PFSK-1 (cell line): Measurements from ENCODE around the gene ZNF280B.

Experiments
- FOXP2 ChIP-seq: optimal IDR thresholded peaks from 2 replicates; pipeline ENCODE3; 2011; ENCODE audit warnings: borderline replicate concordance, control low read depth, inconsistent platforms; ENCODE audit not compliant: insufficient read depth; ENCODE audit errors: extremely low read length, extremely low read depth
- POLR2AphosphoS5 ChIP-seq: IDR thresholded peaks from 2 replicates; pipeline ENCODE4 v1.6.1; 2012; ENCODE audit warnings: low read depth, mild to moderate bottlenecking, control low read depth, low read length, moderate library complexity
- SIN3A ChIP-seq: IDR thresholded peaks from 2 replicates; pipeline ENCODE4 v1.6.1; 2012; ENCODE audit warnings: mild to moderate bottlenecking, low read length, moderate library complexity, borderline replicate concordance; ENCODE audit not compliant: insufficient read depth
- TAF1 ChIP-seq: IDR thresholded peaks from 2 replicates; pipeline ENCODE4 v1.6.1; 2012; ENCODE audit warnings: low read length, control low read depth, borderline replicate concordance; ENCODE audit not compliant: insufficient read depth
- TF ChIP-seq, protein P1 (sequence below), 2 experiments: IDR thresholded peaks; 2 replicates each; pipeline versions ENCODE4 v1.6.1 to v1.8.0; 2011 to 2012; ENCODE audit warnings: low read depth in 2 of 2, low read length in 2 of 2, control low read depth in 1 of 2, inconsistent platforms in 1 of 2, mild to moderate bottlenecking in 1 of 2, moderate library complexity in 1 of 2; ENCODE audit not compliant: insufficient read depth in 1 of 2

The ZNF280B gene

DNA sequence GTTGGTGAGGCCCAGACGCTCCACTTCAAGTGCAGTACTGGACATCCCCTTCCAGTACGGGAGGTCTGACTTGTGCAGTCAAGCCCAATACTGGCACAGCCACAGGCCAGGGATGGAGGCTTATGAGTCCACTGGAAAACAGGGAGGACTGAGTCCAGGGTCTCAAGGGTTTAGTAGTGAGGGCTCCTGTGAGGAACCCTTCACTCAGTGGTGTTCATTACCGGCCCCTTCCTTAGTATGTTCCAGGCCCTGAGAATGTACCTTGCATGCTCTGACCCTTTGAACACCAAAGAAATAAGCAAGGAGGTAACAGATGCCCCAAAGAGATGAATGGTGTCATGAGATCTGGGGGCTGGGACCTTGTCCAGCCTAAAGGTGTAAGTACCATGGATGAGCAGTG is 38.7 kb upstream of the ZNF280B start:
- TF ChIP-seq, protein P1, sequence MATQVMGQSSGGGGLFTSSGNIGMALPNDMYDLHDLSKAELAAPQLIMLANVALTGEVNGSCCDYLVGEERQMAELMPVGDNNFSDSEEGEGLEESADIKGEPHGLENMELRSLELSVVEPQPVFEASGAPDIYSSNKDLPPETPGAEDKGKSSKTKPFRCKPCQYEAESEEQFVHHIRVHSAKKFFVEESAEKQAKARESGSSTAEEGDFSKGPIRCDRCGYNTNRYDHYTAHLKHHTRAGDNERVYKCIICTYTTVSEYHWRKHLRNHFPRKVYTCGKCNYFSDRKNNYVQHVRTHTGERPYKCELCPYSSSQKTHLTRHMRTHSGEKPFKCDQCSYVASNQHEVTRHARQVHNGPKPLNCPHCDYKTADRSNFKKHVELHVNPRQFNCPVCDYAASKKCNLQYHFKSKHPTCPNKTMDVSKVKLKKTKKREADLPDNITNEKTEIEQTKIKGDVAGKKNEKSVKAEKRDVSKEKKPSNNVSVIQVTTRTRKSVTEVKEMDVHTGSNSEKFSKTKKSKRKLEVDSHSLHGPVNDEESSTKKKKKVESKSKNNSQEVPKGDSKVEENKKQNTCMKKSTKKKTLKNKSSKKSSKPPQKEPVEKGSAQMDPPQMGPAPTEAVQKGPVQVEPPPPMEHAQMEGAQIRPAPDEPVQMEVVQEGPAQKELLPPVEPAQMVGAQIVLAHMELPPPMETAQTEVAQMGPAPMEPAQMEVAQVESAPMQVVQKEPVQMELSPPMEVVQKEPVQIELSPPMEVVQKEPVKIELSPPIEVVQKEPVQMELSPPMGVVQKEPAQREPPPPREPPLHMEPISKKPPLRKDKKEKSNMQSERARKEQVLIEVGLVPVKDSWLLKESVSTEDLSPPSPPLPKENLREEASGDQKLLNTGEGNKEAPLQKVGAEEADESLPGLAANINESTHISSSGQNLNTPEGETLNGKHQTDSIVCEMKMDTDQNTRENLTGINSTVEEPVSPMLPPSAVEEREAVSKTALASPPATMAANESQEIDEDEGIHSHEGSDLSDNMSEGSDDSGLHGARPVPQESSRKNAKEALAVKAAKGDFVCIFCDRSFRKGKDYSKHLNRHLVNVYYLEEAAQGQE (IDR thresholded peaks at IDR 0.05; ENCODE audit: insufficient read depth in 1 of 2, low read depth in 2 of 2, low read length in 2 of 2), result no peak
- TF ChIP-seq TAF1 (no peak), POLR2AphosphoS5 (no peak), FOXP2 (no peak), SIN3A (no peak)

- no peak for TF ChIP-seq FOXP2
- TF ChIP-seq, protein P1 (IDR thresholded peaks at IDR 0.05; ENCODE audit: insufficient read depth in 1 of 2, low read depth in 2 of 2, low read length in 2 of 2), result no peak
- TF ChIP-seq SIN3A, result no peak
- no peak for TF ChIP-seq TAF1
- no peak for TF ChIP-seq POLR2AphosphoS5
These were observed 37.9 kb upstream of the ZNF280B start for GRCh38 chr22:22546490-22546889.

- no peak for TF ChIP-seq FOXP2
- TF ChIP-seq POLR2AphosphoS5, result no peak
- no peak for TF ChIP-seq SIN3A
- TF ChIP-seq, protein P1 (IDR thresholded peaks at IDR 0.05; ENCODE audit: insufficient read depth in 1 of 2, low read depth in 2 of 2, low read length in 2 of 2), result no peak
- no peak for TF ChIP-seq TAF1
These were observed 36.5 kb upstream of the ZNF280B start for GRCh38 chr22:22545084-22545483.

DNA sequence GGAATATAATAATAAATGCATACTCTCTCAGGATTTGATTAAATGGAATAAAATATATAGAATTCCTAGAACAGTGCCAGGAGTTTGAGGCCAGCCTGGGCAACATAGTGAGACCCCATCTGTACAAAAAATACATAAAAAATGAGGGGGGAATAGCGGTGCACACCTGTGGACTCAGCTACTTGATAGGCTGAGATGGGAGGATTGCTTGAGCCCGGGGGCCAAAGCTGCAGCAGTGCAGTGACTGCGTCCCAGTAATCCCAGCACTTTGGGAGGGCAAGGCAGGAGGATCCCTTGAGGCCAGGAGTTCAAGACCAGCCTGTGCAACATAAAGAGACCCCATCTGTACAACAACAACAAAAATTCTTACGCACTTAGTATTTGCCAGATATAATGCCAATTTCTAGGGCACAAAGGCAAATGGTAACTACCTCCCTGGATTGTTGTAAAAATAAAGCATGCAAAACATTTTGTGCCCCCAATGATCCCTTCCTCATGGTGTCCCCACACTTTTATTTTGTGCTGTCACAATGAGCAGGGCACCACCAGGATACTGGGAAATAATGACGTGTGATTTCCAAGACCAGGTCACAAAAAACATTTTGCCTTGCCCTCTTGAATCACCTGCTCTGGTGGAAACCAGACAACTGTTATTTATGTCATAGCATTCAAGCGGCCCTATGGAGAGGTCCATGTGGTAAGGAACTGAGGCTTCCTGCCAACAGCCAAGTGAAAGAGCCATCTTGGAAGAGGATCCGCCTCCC is 29.9 kb upstream of the ZNF280B start:
- TF ChIP-seq TAF1 (no peak), POLR2AphosphoS5 (no peak), FOXP2 (no peak), SIN3A (no peak)
- TF ChIP-seq, protein P1 (IDR thresholded peaks at IDR 0.05; ENCODE audit: insufficient read depth in 1 of 2, low read depth in 2 of 2, low read length in 2 of 2), result no peak
